Breast epithelium (tissue), 3 donors: ENCODE measurements around the gene MAP3K5.

Experiments
- POLR2A ChIP-seq: fragments of 450-650 bp; IDR thresholded peaks from one replicate; pipeline ENCODE4 v1.6.1; 2016; ENCODE audit warnings: antibody characterized with exemption, mild to moderate bottlenecking, moderate library complexity
- POLR2AphosphoS5 ChIP-seq, 3 donors: sonication (generic); formaldehyde crosslinking; IDR thresholded peaks; one replicate each; pipeline ENCODE4 v1.6.1; 2017; ENCODE audit warnings: antibody characterized with exemption in 3 of 3
- TF ChIP-seq, protein P1 (sequence below), 3 donors: fragments of 450-650 bp; IDR thresholded peaks; one replicate each; pipeline ENCODE4 v1.5.1; 2016 to 2017; ENCODE audit warnings: antibody characterized with exemption in 3 of 3, mild to moderate bottlenecking in 3 of 3, moderate library complexity in 3 of 3

DNA sequence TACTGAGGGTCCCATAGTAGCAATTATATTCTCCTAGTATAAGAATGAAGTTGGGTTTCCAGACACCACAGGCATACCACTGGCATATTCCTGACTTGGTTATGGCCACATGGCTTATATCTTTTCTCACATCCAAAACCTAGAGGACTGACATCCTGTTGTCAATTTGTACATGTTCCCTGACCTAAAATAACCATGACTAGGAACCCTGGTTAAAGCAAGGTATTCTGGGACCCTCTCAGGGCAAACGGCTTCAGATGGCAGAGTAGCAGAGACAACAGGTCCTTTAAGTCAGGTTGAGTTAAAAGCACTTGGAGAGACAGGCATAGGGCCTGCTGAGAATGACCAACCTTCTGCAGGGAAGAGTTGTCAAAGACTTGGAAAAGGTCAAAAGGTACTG, 12.6 kb downstream of the MAP3K5 start:
- TF ChIP-seq POLR2AphosphoS5 (IDR thresholded peaks at IDR 0.05) = no peak
- TF ChIP-seq, protein P1, sequence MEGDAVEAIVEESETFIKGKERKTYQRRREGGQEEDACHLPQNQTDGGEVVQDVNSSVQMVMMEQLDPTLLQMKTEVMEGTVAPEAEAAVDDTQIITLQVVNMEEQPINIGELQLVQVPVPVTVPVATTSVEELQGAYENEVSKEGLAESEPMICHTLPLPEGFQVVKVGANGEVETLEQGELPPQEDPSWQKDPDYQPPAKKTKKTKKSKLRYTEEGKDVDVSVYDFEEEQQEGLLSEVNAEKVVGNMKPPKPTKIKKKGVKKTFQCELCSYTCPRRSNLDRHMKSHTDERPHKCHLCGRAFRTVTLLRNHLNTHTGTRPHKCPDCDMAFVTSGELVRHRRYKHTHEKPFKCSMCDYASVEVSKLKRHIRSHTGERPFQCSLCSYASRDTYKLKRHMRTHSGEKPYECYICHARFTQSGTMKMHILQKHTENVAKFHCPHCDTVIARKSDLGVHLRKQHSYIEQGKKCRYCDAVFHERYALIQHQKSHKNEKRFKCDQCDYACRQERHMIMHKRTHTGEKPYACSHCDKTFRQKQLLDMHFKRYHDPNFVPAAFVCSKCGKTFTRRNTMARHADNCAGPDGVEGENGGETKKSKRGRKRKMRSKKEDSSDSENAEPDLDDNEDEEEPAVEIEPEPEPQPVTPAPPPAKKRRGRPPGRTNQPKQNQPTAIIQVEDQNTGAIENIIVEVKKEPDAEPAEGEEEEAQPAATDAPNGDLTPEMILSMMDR (IDR thresholded peaks at IDR 0.05) = no peak
- TF ChIP-seq POLR2A = no peak
